ENCODE data around the gene NRCAM. TPM values are rescaled to one million over a fixed set of nuclear protein-coding genes. Genes with fewer than 3 reads are reported as not detected.

The NRCAM gene
- total RNA-seq, 1 experiment from 2014 or later: 40.3 TPM

GRCh38 chr7:108407676-108408075, 48.6 kb downstream of the NRCAM start:
- Histone ChIP-seq H3F3A (ENCODE audit: insufficient read depth, low read depth) (no peaks in the 10 kb centered on the region), H3K9me3 (ENCODE audit: insufficient read depth, low read depth) (no peaks in the 10 kb centered on the region)
- intact Hi-C loops (cut with micrococcal nuclease; ENCODE audit: unreplicated experiment): no loop called here

DNA sequence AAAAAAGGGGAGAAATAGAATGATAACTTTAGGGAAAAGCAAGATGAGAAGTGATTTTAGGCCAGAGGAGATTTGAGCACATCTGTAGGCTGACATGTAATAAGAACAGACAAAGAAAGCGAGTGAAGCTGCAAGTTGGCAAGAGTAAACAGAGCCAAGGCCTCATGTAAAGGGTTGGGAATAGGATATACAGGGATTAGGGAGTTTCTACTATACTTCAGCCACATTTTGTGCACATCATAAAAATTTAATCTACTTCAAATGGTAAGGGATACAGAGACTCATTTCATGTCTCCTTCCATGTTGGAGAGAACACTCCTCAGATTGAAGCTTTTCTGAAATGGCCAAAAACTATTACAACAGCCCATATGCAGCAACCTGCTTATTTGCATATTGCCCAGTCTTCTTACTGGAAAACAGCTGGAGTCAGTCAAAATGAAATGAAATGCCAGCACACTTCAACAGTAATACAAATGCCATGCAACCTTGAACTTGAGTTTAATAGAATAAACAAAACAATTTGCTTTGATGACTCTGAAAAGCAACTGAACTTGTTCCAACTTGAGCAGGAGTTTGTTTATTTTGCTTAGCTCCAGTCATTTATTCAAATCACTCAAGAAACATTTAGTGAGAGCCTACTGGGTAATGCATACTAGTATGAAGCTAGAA, 49.9 kb downstream of the NRCAM start:
- H3K4me2 ChIP-seq: no peak overlapping the region
- H3K36me3 ChIP-seq (ENCODE audit: low read depth): no peaks in the 10 kb centered on the region
- no peak overlapping the region for H2AFZ ChIP-seq
- no peaks in the 10 kb centered on the region for H3K27me3 ChIP-seq (ENCODE audit: insufficient read depth, low read depth)
- H3K4me1 ChIP-seq (replicated peaks; ENCODE audit: insufficient read depth): peaks cover 13% of the 10 kb centered on the region
- intact Hi-C loops (cut with micrococcal nuclease; ENCODE audit: unreplicated experiment): no loop called here
- no peaks in the 10 kb centered on the region for H3K9me2 ChIP-seq (ENCODE audit: insufficient read depth)
- no peak overlapping the region for H3K27ac ChIP-seq
- H3F3A ChIP-seq (ENCODE audit: insufficient read depth, low read depth): no peaks in the 10 kb centered on the region
- TF ChIP-seq EZH2 (IDR thresholded peaks at IDR 0.05; ENCODE audit: low read depth): no peak
- TF ChIP-seq, protein P1, sequence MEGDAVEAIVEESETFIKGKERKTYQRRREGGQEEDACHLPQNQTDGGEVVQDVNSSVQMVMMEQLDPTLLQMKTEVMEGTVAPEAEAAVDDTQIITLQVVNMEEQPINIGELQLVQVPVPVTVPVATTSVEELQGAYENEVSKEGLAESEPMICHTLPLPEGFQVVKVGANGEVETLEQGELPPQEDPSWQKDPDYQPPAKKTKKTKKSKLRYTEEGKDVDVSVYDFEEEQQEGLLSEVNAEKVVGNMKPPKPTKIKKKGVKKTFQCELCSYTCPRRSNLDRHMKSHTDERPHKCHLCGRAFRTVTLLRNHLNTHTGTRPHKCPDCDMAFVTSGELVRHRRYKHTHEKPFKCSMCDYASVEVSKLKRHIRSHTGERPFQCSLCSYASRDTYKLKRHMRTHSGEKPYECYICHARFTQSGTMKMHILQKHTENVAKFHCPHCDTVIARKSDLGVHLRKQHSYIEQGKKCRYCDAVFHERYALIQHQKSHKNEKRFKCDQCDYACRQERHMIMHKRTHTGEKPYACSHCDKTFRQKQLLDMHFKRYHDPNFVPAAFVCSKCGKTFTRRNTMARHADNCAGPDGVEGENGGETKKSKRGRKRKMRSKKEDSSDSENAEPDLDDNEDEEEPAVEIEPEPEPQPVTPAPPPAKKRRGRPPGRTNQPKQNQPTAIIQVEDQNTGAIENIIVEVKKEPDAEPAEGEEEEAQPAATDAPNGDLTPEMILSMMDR (conservative IDR thresholded peaks at IDR 0.05): no peak
- ChIA-PET POLR2A (ENCODE audit: unreplicated experiment) (no interaction called here), CTCF (no interaction called here)
- no peaks in the 10 kb centered on the region for H3K79me2 ChIP-seq (ENCODE audit: low read depth)
- H3K9me3 ChIP-seq (ENCODE audit: insufficient read depth, low read depth): no peaks in the 10 kb centered on the region
- BruUV-seq (replicated peaks): no TSS peak
- no peak for DNase-seq
- no peak overlapping the region for H3K4me3 ChIP-seq
- no peaks in the 10 kb centered on the region for H4K20me1 ChIP-seq (ENCODE audit: insufficient read depth)

More at GRCh38 chr7:108407676-108408075, 48.6 kb downstream of the NRCAM start:
- TF ChIP-seq, protein P1 (conservative IDR thresholded peaks at IDR 0.05): no peak
- TF ChIP-seq EZH2 (IDR thresholded peaks at IDR 0.05; ENCODE audit: low read depth): no peak
- ChIA-PET POLR2A (ENCODE audit: unreplicated experiment) (no interaction called here), CTCF (no interaction called here)
- H2AFZ ChIP-seq: no peak overlapping the region
- no peaks in the 10 kb centered on the region for H3K27me3 ChIP-seq (ENCODE audit: insufficient read depth, low read depth)
- no peak overlapping the region for H3K4me2 ChIP-seq
- no peaks in the 10 kb centered on the region for H3K79me2 ChIP-seq (ENCODE audit: low read depth)
- H4K20me1 ChIP-seq (ENCODE audit: insufficient read depth): no peaks in the 10 kb centered on the region
- DNase-seq: no peak
- no peaks in the 10 kb centered on the region for H3K9me2 ChIP-seq (ENCODE audit: insufficient read depth)
- H3K36me3 ChIP-seq (ENCODE audit: low read depth): no peaks in the 10 kb centered on the region
- BruUV-seq (replicated peaks): no TSS peak
- peaks cover 13% of the 10 kb centered on the region for H3K4me1 ChIP-seq (replicated peaks; ENCODE audit: insufficient read depth)
- H3K27ac ChIP-seq: no peak overlapping the region
- H3K4me3 ChIP-seq: no peak overlapping the region

DNA sequence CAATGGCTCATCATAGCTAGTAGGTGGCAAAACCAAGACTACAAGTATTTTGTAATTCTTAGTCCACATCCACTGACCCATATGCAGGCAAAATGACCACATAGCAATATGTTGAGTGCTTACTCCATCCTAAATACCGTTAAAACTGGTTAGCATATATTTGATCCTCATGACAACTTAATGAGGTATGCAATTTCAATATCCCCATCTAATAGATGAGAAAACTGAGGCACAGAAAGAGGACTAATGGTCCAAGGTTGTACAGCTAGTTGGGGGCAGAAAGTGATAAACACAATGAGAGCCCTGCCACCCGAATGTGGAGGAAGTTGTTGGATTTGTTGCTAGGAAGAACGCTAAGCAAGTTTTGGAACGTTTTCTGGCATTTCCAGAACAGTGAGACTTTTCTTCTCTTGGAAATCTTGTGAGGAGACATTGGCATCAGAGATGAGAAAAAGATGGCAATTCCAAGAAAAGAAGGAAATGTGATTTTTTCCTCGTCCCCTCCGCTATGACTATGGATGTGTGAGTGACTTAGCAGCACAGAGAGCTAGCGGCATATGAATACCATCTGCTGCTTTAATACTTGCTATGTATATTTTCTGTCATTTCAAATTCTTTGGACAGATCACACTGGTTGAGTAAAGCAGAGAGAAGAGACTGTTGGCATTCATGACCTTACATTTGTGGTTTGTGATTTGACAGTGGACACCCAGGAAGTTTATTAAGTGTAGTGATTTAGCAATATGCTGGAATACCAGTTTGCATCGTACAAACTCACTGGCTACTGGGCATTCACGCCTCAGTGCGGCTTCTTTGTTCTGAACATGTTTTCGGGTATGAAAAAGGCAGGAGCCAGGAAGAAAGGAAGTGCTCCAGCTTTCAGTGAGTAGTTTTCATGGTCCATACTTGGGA, 51.5 kb downstream of the NRCAM start:
- TF ChIP-seq, protein P1 (conservative IDR thresholded peaks at IDR 0.05): no peak
- Histone ChIP-seq H4K20me1 (ENCODE audit: insufficient read depth) (no peaks in the 10 kb centered on the region), H3K36me3 (ENCODE audit: low read depth) (no peaks in the 10 kb centered on the region), H3K27me3 (ENCODE audit: insufficient read depth, low read depth) (no peaks in the 10 kb centered on the region), H3F3A (ENCODE audit: insufficient read depth, low read depth) (no peaks in the 10 kb centered on the region), H3K9me2 (ENCODE audit: insufficient read depth) (no peaks in the 10 kb centered on the region), H3K4me1 (replicated peaks; ENCODE audit: insufficient read depth) (peaks cover 13% of the 10 kb centered on the region), H3K79me2 (ENCODE audit: low read depth) (no peaks in the 10 kb centered on the region), H3K9me3 (ENCODE audit: insufficient read depth, low read depth) (no peaks in the 10 kb centered on the region), H3K27ac (no peak overlapping the region), H3K4me2 (no peak overlapping the region), H3K4me3 (no peak overlapping the region), H2AFZ (no peak overlapping the region)
- CTCF ChIA-PET: no interaction called here
- DNase-seq: no peak
- POLR2A ChIA-PET (ENCODE audit: unreplicated experiment): no interaction called here
- intact Hi-C loops (cut with micrococcal nuclease; ENCODE audit: unreplicated experiment): no loop called here
- BruUV-seq (replicated peaks): no TSS peak

Measured in PC-9 (cell line).